Ascending aorta (tissue), 2 donors: Measurements from ENCODE around the gene CPPED1. TPM values are rescaled to one million over a fixed set of nuclear protein-coding genes. Genes with fewer than 3 reads are reported as not detected.
"Not testable (repeated sequence)": the region's sequence is repeated elsewhere in the genome, so short reads cannot be mapped to it uniquely, and the experiment has no call there.

Source experiments
- DNase-seq, 2 donors: peaks; one replicate each; pipeline ENCODE4 v3.0.0-alpha.2; 2019; ENCODE audit warnings: low spot score in 2 of 2
- H3K27ac ChIP-seq, 2 donors: fragments of 200-600 bp; sonication (generic); one replicate each; pipeline ENCODE4 v1.5.1; 2016 to 2017; ENCODE audit warnings: mild to moderate bottlenecking in 1 of 2
- H3K27me3 ChIP-seq: fragments of 200-600 bp; sonication (generic); one replicate; pipeline ENCODE4 v1.5.1; 2017
- H3K36me3 ChIP-seq, 2 donors: fragments of 200-600 bp; sonication (generic); one replicate each; pipeline ENCODE4 v1.5.1; 2016
- H3K4me1 ChIP-seq, 2 donors: fragments of 200-600 bp; sonication (generic); one replicate each; pipeline ENCODE4 v1.5.1; 2016 to 2017; ENCODE audit warnings: mild to moderate bottlenecking in 1 of 2
- H3K4me3 ChIP-seq, 2 donors: fragments of 200-600 bp; sonication (generic); one replicate each; pipeline ENCODE4 v1.5.1; 2016 to 2017; ENCODE audit warnings: mild to moderate bottlenecking in 1 of 2
- H3K9me3 ChIP-seq, 2 donors: fragments of 200-600 bp; sonication (generic); one replicate each; pipeline ENCODE4 v1.5.1; 2016
- intact Hi-C: fragments of 100-400 bp; cut with DNase I; formaldehyde crosslinking; loops from one replicate; pipeline ENCODE4 v1.15.1; 2023
- total RNA-seq: library from RNA; depleted of rRNA; stranded (reverse); fragments of >200 nt; gene quantifications from one replicate; pipeline ENCODE4 v1.1.0, GENCODE V29; 2016
- TF ChIP-seq, protein P1 (sequence below), 3 experiments: fragments of 200-600 bp in 2 of 3; fragments of 450-650 bp in 1 of 3; sonication (generic) in 2 of 3; IDR thresholded peaks; one replicate each; pipeline ENCODE4 v1.5.1; 2016 to 2019; ENCODE audit warnings: antibody characterized with exemption in 3 of 3, mild to moderate bottlenecking in 1 of 3, moderate library complexity in 1 of 3

The CPPED1 gene
- total RNA-seq, 1 donor from 2014 or later = 13.3 TPM

DNA sequence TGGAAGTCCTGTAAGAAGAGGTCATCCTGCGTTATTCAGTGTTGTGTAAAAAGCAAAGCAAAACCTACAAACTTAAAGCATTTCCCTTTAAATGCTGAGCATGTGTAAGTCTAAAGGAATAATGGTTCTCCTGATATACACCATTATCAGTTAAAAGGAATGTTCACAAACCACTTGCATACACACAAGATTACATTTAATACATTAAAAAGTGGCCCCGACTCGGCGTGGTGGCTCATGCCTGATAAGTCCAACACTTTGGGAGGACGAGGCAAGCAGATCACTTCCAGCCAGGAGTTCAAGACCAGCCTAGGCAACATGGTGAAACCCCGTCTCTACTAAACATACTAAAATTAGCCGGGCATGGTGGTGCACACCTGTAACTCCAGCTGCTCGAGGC lies 30.5 kb downstream of the CPPED1 start:
- Histone ChIP-seq H3K27ac (no peak overlapping the region), H3K36me3 (peaks cover 8 to 9% of the 10 kb centered on the region in 2 donors), H3K9me3 (no peaks in the 10 kb centered on the region), H3K27me3 (no peaks in the 10 kb centered on the region), H3K4me3 (no peak overlapping the region), H3K4me1 (no peaks in the 10 kb centered on the region)
- TF ChIP-seq, protein P1, sequence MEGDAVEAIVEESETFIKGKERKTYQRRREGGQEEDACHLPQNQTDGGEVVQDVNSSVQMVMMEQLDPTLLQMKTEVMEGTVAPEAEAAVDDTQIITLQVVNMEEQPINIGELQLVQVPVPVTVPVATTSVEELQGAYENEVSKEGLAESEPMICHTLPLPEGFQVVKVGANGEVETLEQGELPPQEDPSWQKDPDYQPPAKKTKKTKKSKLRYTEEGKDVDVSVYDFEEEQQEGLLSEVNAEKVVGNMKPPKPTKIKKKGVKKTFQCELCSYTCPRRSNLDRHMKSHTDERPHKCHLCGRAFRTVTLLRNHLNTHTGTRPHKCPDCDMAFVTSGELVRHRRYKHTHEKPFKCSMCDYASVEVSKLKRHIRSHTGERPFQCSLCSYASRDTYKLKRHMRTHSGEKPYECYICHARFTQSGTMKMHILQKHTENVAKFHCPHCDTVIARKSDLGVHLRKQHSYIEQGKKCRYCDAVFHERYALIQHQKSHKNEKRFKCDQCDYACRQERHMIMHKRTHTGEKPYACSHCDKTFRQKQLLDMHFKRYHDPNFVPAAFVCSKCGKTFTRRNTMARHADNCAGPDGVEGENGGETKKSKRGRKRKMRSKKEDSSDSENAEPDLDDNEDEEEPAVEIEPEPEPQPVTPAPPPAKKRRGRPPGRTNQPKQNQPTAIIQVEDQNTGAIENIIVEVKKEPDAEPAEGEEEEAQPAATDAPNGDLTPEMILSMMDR (IDR thresholded peaks at IDR 0.05) = no peak
- intact Hi-C loops = no loop called here
- DNase-seq = no peak

DNA sequence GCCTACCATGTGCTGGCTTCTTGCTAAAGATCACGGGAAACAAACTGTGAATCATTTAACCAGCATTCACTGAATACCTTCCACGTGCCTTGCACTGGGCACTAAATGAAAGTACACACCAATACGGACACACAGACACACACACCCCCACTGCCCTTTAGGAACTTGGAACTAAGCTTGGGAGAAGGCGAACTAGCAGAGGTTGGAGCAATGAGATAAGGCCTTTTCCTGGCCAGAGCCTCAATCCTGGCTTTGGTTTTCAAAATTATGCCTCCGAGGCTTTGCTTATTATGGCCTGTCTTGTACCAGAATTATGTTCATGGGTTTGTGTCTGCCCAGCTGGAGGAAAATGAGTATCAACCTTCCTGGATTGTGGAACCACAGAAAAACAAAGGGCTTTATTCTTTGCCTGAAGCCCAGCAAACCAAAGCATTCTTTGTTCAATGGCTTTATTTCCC lies 32.3 kb downstream of the CPPED1 start:
- intact Hi-C loops = no loop called here
- peaks cover 6 to 9% of the 10 kb centered on the region in 2 donors for H3K36me3 ChIP-seq
- H3K27ac ChIP-seq = no peak overlapping the region
- no peaks in the 10 kb centered on the region for H3K4me1 ChIP-seq
- no peak for DNase-seq
- no peaks in the 10 kb centered on the region for H3K9me3 ChIP-seq
- TF ChIP-seq, protein P1 (IDR thresholded peaks at IDR 0.05) = no peak
- no peaks in the 10 kb centered on the region for H3K27me3 ChIP-seq
- H3K4me3 ChIP-seq = peak overlapping the region in 1 of 2 donors; percentile 5

DNA sequence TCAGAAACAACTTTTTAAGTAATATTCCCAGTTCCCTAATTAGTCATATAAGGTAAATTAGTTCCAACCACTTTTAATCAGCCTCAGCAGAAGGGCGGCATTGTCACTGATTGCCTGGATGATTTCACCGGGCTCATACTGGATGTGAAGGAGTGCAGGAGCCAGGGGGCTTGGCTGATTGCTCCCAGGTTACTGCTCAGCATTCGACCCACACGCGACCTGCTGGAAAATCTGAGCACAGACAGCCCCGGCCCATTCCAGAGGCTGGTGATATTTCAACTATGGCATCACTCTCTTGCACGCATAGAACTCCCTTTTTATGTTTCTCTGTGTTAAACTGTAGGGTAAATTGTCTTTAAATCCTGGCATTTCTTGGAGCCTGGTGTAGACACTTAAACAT lies 34.2 kb downstream of the CPPED1 start:
- DNase-seq = no peak
- no peak overlapping the region for H3K4me3 ChIP-seq
- intact Hi-C loops = no loop called here
- H3K4me1 ChIP-seq = no peaks in the 10 kb centered on the region
- peaks cover 0 to under 1% of the 10 kb centered on the region in 2 donors for H3K36me3 ChIP-seq
- no peaks in the 10 kb centered on the region for H3K9me3 ChIP-seq
- no peaks in the 10 kb centered on the region for H3K27me3 ChIP-seq
- TF ChIP-seq, protein P1 (IDR thresholded peaks at IDR 0.05) = no peak
- no peak overlapping the region for H3K27ac ChIP-seq

DNA sequence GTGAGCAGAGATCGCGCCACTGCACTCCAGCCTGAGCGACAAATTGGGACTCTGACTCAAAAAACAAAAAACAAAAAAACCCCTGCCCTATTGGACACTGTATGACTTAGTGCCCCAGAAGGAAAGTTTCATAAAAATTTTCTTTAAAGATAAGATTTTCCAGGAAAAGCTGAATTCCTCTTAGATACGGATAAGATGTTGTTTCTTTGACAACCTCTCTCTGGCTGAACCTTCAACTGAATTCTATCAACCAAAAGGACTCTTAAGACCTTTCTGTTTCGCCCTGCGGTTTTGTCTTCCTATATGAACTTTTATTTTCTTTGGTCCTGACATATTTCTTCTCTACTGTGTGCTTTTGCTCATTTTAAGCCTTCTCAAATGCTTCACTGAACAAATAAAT lies 35.8 kb downstream of the CPPED1 start:
- TF ChIP-seq, protein P1 (IDR thresholded peaks at IDR 0.05) = no peak
- DNase-seq = no peak
- Histone ChIP-seq H3K4me3 (no peak overlapping the region), H3K27me3 (no peaks in the 10 kb centered on the region), H3K36me3 (no peaks in the 10 kb centered on the region), H3K4me1 (no peaks in the 10 kb centered on the region), H3K9me3 (no peaks in the 10 kb centered on the region), H3K27ac (no peak overlapping the region)
- intact Hi-C loops = no loop called here

DNA sequence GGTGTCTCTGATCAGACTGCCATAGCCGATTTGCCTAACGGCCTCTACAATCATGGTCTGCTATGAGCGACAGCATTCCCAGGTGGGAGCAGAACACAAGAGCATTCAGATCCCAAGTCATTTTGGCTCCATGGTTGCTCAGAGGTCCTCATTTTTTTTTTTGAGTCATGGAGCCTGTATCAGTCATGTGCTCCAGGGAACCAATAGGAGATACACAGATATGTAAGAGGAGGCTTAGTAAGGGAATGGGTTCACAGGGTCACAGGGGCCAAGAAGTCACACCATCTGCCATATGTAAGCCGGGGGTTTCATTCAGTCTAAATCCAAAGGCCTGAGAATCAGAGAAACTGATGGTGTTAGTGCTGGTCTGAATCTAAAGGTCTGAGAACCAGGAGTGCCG lies 36.8 kb downstream of the CPPED1 start:
- no peaks in the 10 kb centered on the region for H3K9me3 ChIP-seq
- H3K4me3 ChIP-seq = no peak overlapping the region
- H3K4me1 ChIP-seq = no peaks in the 10 kb centered on the region
- DNase-seq = no peak
- H3K27ac ChIP-seq = no peak overlapping the region
- TF ChIP-seq, protein P1 (IDR thresholded peaks at IDR 0.05) = no peak
- no peaks in the 10 kb centered on the region for H3K36me3 ChIP-seq
- intact Hi-C loops = no loop called here
- no peaks in the 10 kb centered on the region for H3K27me3 ChIP-seq

DNA sequence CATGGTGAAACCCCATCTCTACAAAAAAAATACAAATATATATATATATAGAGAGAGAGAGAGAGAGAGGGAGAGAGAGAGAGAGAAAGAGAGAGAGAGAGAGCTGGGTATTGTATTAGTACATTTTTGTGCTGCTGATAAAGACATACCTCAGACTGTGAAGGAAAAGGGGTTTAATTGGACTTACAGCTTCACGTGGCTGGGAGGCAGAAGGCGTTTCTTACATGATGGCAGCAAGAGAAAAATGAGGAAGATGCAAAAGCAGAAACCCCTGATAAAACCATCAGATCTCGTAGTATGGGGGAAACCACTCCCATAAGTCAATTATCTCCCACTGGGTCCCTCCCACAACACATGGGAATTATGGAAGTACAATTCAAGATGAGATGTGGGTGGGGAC lies 37.5 kb downstream of the CPPED1 start:
- H3K4me3 ChIP-seq, intact Hi-C loops, H3K4me1 ChIP-seq, DNase-seq, H3K9me3 ChIP-seq, H3K27ac ChIP-seq, H3K27me3 ChIP-seq, H3K36me3 ChIP-seq: not testable (repeated sequence)
